Measurements from ENCODE around the gene EPC2. TPM values are rescaled to one million over a fixed set of nuclear protein-coding genes. Genes with fewer than 3 reads are reported as not detected.

Gene EPC2
- total RNA-seq, 1 donor from 2014 or later, result 35.9 TPM

DNA sequence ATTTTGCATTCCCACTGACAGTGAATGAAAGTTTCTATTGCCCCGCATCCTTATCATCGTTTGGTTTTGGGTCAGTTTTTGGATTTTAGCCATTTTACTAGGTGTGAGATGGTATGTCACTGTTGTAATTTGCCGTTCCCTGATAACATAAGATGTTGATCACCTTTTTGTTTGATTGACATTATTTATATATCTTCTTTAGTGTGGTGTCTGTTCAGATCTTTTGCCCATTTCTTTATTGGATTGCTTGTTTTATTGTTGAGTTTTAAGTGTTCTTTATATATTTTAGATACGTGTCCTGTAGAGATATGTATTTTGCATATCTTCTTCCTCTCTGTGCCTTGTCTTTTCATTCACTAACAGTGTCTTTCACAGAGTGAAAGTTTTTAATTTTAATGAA lies 55.3 kb downstream of the EPC2 start:
- Mint-ChIP-seq H3K4me3 (no peak overlapping the region), H3K27me3 (no peaks in the 10 kb centered on the region), H3K27ac (no peak overlapping the region), H3K9me3 (peaks cover 26% of the 10 kb centered on the region), H3K4me1 (ENCODE audit: unreplicated experiment) (no peaks in the 10 kb centered on the region), H3K36me3 (peaks cover 64% of the 10 kb centered on the region)
- TF ChIP-seq, protein P1, sequence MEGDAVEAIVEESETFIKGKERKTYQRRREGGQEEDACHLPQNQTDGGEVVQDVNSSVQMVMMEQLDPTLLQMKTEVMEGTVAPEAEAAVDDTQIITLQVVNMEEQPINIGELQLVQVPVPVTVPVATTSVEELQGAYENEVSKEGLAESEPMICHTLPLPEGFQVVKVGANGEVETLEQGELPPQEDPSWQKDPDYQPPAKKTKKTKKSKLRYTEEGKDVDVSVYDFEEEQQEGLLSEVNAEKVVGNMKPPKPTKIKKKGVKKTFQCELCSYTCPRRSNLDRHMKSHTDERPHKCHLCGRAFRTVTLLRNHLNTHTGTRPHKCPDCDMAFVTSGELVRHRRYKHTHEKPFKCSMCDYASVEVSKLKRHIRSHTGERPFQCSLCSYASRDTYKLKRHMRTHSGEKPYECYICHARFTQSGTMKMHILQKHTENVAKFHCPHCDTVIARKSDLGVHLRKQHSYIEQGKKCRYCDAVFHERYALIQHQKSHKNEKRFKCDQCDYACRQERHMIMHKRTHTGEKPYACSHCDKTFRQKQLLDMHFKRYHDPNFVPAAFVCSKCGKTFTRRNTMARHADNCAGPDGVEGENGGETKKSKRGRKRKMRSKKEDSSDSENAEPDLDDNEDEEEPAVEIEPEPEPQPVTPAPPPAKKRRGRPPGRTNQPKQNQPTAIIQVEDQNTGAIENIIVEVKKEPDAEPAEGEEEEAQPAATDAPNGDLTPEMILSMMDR (conservative IDR thresholded peaks at IDR 0.05), result no peak
- DNase-seq (ENCODE audit: extremely low spot score, unreplicated experiment), result no peak

DNA sequence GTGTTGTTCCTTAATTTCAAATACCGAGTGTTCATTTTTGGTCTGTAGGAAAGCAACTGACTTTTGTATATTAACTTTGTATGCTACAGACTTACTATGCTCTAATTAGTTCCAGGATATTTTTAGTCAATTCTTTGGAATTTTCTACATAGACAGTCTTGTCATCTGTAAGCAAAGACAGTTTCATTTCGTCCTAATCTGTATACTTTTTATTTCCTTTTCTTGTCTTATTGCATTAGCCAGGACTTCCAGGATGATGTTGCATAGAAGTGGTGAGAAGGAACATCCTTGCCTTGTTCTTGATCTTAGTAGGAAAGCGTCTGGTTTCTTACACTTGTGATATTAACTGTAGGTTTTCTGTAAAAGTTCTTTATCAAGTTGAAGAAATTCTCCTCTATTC lies 56.5 kb downstream of the EPC2 start:
- no peak overlapping the region for H3K27ac Mint-ChIP-seq
- peaks cover 62% of the 10 kb centered on the region for H3K36me3 Mint-ChIP-seq
- H3K9me3 Mint-ChIP-seq, result peaks cover 23% of the 10 kb centered on the region
- TF ChIP-seq, protein P1 (conservative IDR thresholded peaks at IDR 0.05), result no peak
- no peak for DNase-seq (ENCODE audit: extremely low spot score, unreplicated experiment)
- no peaks in the 10 kb centered on the region for H3K4me1 Mint-ChIP-seq (ENCODE audit: unreplicated experiment)
- H3K4me3 Mint-ChIP-seq, result no peak overlapping the region
- H3K27me3 Mint-ChIP-seq, result no peaks in the 10 kb centered on the region

DNA sequence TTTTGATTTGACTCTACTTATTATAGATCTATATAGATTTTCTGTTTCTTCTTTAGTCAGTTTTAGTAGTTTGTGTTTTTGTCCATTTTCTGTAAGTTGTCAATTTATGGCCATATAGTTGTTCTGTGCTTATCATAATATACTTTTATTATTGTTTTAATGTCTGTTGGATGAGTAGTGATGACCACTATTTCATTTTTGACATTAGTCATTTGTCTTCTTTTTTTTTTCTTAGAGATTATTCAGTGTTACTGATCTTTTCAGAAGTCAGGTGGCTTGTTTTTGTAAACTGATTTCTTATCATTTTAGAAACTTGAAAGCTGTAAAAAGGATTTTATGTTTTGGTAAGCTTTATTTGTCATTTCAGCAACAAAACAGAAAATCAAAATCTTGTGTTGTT lies 57.3 kb downstream of the EPC2 start:
- Mint-ChIP-seq H3K27ac (no peak overlapping the region), H3K9me3 (peaks cover 32% of the 10 kb centered on the region), H3K27me3 (no peaks in the 10 kb centered on the region), H3K4me3 (no peak overlapping the region), H3K4me1 (ENCODE audit: unreplicated experiment) (no peaks in the 10 kb centered on the region), H3K36me3 (peaks cover 68% of the 10 kb centered on the region)
- TF ChIP-seq, protein P1 (conservative IDR thresholded peaks at IDR 0.05), result no peak
- no peak for DNase-seq (ENCODE audit: extremely low spot score, unreplicated experiment)

GRCh38 chr2:148702475-148702874 lies 57.9 kb downstream of the EPC2 start:
- no peak for DNase-seq (ENCODE audit: extremely low spot score, unreplicated experiment)
- Mint-ChIP-seq H3K36me3 (peaks cover 68% of the 10 kb centered on the region), H3K27me3 (no peaks in the 10 kb centered on the region), H3K9me3 (peaks cover 34% of the 10 kb centered on the region), H3K27ac (no peak overlapping the region), H3K4me3 (no peak overlapping the region), H3K4me1 (ENCODE audit: unreplicated experiment) (no peaks in the 10 kb centered on the region)
- TF ChIP-seq, protein P1 (conservative IDR thresholded peaks at IDR 0.05), result no peak

DNA sequence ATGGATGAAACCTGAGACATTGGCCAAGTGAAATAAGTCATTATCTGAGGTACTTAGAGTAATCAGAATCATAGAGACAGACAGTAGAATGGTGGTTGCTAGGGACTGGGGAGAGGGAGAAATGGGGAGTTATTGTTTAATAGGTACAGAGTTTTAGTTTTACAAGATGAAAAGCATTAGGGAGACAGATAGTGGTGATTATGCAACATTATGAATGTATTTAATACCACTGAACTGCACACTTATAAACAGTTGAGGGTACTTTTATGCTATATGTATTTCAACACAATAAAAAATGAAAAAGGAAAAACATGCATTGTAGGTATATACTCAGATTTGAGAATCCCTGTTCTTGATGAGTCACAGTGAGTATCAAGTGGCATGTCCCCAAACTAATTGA lies 59.7 kb downstream of the EPC2 start:
- Mint-ChIP-seq H3K9me3 (peaks cover 38% of the 10 kb centered on the region), H3K36me3 (peaks cover 66% of the 10 kb centered on the region), H3K27me3 (no peaks in the 10 kb centered on the region), H3K27ac (no peak overlapping the region), H3K4me1 (ENCODE audit: unreplicated experiment) (no peaks in the 10 kb centered on the region), H3K4me3 (no peak overlapping the region)
- no peak for DNase-seq (ENCODE audit: extremely low spot score, unreplicated experiment)
- TF ChIP-seq, protein P1 (conservative IDR thresholded peaks at IDR 0.05), result no peak

DNA sequence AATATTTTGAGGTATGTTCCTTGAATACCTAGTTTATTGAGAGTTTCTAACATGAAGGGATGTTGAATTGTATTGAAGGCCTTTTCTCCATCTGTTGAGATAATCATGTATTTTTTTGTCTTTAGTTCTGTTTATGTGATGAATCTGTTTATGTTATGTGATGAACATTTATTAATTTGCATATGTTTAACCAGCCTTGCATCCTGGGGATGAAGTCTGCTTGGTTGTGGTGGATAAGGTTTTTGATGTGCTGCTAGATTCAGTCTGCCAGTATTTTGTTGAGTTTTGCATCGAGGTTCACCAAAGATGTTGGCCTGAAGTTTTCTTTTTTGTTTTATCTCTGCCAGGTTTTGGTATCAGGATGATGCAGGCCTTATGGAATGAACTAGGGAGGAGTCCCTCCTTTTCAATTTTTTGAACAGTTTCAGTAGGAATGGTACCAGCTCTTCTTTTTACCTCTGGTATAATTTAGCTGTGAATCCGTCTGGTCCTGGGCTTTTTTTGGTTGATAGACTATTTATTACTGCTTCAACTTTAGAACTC lies 71.9 kb downstream of the EPC2 start:
- no peak overlapping the region for H3K4me3 Mint-ChIP-seq
- no peak for DNase-seq (ENCODE audit: extremely low spot score, unreplicated experiment)
- no peaks in the 10 kb centered on the region for H3K27me3 Mint-ChIP-seq
- H3K9me3 Mint-ChIP-seq, result peaks cover 31% of the 10 kb centered on the region
- H3K4me1 Mint-ChIP-seq (ENCODE audit: unreplicated experiment), result peaks cover 20% of the 10 kb centered on the region
- TF ChIP-seq, protein P1 (conservative IDR thresholded peaks at IDR 0.05), result no peak
- peaks cover 51% of the 10 kb centered on the region for H3K36me3 Mint-ChIP-seq
- peak overlapping the region; percentile 20 for H3K27ac Mint-ChIP-seq

Data from type B pancreatic cell (in vitro differentiated cells).